B cell (primary cell): Measurements from ENCODE around the gene RPTOR. TPM values are rescaled to one million over a fixed set of nuclear protein-coding genes. Genes with fewer than 3 reads are reported as not detected.

Source experiments
- ATAC-seq: fragments of 200-7000 bp; cut with Tn5 transposase; one replicate; pipeline ENCODE4 v1.10.0; 2021; ENCODE audit warnings: low read depth, mild to moderate bottlenecking, moderate number of reproducible peaks, moderate library complexity
- CTCF ChIA-PET: fragments of 350-600 bp; sonication (Branson Sonifier 250); formaldehyde crosslinking; loops from one replicate; lab custom pipeline; 2021; ENCODE audit warnings: antibody characterized with exemption, inconsistent platforms; lab: Charles Lee
- POLR2A ChIA-PET: fragments of 350-600 bp; sonication (Branson Sonifier 250); formaldehyde crosslinking; loops from one replicate; lab custom pipeline; 2021; ENCODE audit warnings: antibody characterized with exemption; lab: Charles Lee
- DNase-seq: peaks from one replicate; pipeline ENCODE4 v3.0.0; 2013
- H2AFZ ChIP-seq: 2 replicates; pipeline ENCODE4 v1.6.1; 2012; ENCODE audit warnings: mild to moderate bottlenecking, low read depth, low read length; ENCODE audit not compliant: insufficient read depth, poor library complexity, severe bottlenecking
- H3K27ac ChIP-seq, 2 donors: 1 replicate in 1 of 2; 2 replicates in 1 of 2; pipeline ENCODE4 v1.5.1; 2012 to 2013; ENCODE audit warnings: low read length in 2 of 2, mild to moderate bottlenecking in 2 of 2, moderate library complexity in 1 of 2
- H3K27me3 ChIP-seq, 4 experiments: fragments of 200-600 bp in 1 of 4; sonication (generic) in 1 of 4; replicated peaks in 1 of 4; 1 replicate in 2 of 4; 2 replicates in 2 of 4; pipeline versions ENCODE4 v1.6.1 to v1.7.0; 2013 to 2016; ENCODE audit warnings: low read length in 3 of 4, mild to moderate bottlenecking in 2 of 4, mixed read lengths in 1 of 4, moderate library complexity in 1 of 4; ENCODE audit not compliant: insufficient read depth in 4 of 4, control insufficient read depth in 3 of 4; ENCODE audit errors: control extremely low read depth in 1 of 4
- H3K36me3 ChIP-seq, 2 experiments: replicated peaks in 1 of 2; 1 replicate in 1 of 2; 2 replicates in 1 of 2; pipeline versions ENCODE4 v1.6.1 to v1.7.1; 2013; ENCODE audit warnings: low read length in 1 of 2; ENCODE audit not compliant: insufficient read depth in 2 of 2, control insufficient read depth in 1 of 2; ENCODE audit errors: control extremely low read depth in 1 of 2, extremely low read depth in 1 of 2
- H3K4me1 ChIP-seq, 2 donors: fragments of 200-600 bp in 1 of 2; sonication (generic) in 1 of 2; 1 replicate in 1 of 2; 2 replicates in 1 of 2; pipeline versions ENCODE4 v1.5.1 to v1.6.1; 2013 to 2017; ENCODE audit warnings: low read length in 2 of 2; ENCODE audit not compliant: control insufficient read depth in 2 of 2, insufficient read depth in 2 of 2
- H3K4me2 ChIP-seq: replicated peaks from 2 replicates; pipeline ENCODE3; 2012; ENCODE audit warnings: mild to moderate bottlenecking, low read depth, low read length; ENCODE audit not compliant: poor library complexity, severe bottlenecking
- H3K4me3 ChIP-seq, 5 experiments: fragments of 200-600 bp in 1 of 5; sonication (generic) in 1 of 5; 1 replicate in 3 of 5; 2 replicates in 2 of 5; pipeline versions ENCODE4 v1.5.1 to v1.7.0; 2011 to 2016; ENCODE audit warnings: low read length in 4 of 5, mild to moderate bottlenecking in 4 of 5, low read depth in 2 of 5, control low read depth in 1 of 5, moderate library complexity in 1 of 5; ENCODE audit not compliant: insufficient read depth in 1 of 5; ENCODE audit errors: control extremely low read depth in 1 of 5, extremely low read depth in 1 of 5
- H3K79me2 ChIP-seq: fragments of 200-600 bp; sonication (generic); one replicate; pipeline ENCODE4 v1.6.0; 2016; ENCODE audit warnings: low read length; ENCODE audit not compliant: control insufficient read depth, insufficient read depth
- H3K9ac ChIP-seq: fragments of 200-600 bp; sonication (generic); 2 replicates; pipeline ENCODE4 v1.6.1; 2017; ENCODE audit warnings: mild to moderate bottlenecking, low read length, moderate library complexity
- H3K9me3 ChIP-seq, 3 donors: one replicate each; pipeline versions ENCODE4 v1.6.1 to v1.7.1; 2013; ENCODE audit warnings: low read length in 2 of 3; ENCODE audit not compliant: control insufficient read depth in 2 of 3, insufficient read depth in 1 of 3; ENCODE audit errors: control extremely low read depth in 1 of 3
- H4K20me1 ChIP-seq: 2 replicates; pipeline ENCODE4 v1.6.0; 2012; ENCODE audit warnings: mild to moderate bottlenecking, low read length; ENCODE audit not compliant: insufficient read depth, control insufficient read depth, poor library complexity, severe bottlenecking
- H3K27ac Mint-ChIP-seq: one replicate; pipeline ENCODE4 v1.8.0; 2021; ENCODE audit warnings: mixed read lengths
- H3K27me3 Mint-ChIP-seq: one replicate; pipeline ENCODE4 v1.8.0; 2021; ENCODE audit warnings: mixed read lengths
- H3K4me1 Mint-ChIP-seq: one replicate; pipeline ENCODE4 v1.8.0; 2021; ENCODE audit warnings: mixed read lengths
- H3K4me3 Mint-ChIP-seq: one replicate; pipeline ENCODE4 v1.8.0; 2021; ENCODE audit warnings: mixed read lengths
- H3K9me3 Mint-ChIP-seq: one replicate; pipeline ENCODE4 v1.8.0; 2022; ENCODE audit warnings: mixed read lengths; ENCODE audit not compliant: insufficient read depth
- CTCF ChIP-seq: fragments of 200-600 bp; IDR thresholded peaks from one replicate; pipeline ENCODE4 v1.8.0; 2022; ENCODE audit warnings: antibody characterized with exemption, mild to moderate bottlenecking
- EZH2 ChIP-seq: IDR thresholded peaks from 2 replicates; pipeline ENCODE4 v1.6.1; 2012; ENCODE audit warnings: borderline replicate concordance, low read depth, mild to moderate bottlenecking, moderate library complexity, low read length; ENCODE audit not compliant: insufficient read depth, poor library complexity, severe bottlenecking
- WGBS: methylation state at CpG from one replicate; pipeline ENCODE4 v1.1.5; 2013; ENCODE audit warnings: missing lambda C conversion rate; ENCODE audit not compliant: insufficient coverage; 5-methylcytosine and 5-hydroxymethylcytosine counted together
- intact Hi-C: fragments of 100-400 bp; cut with micrococcal nuclease; formaldehyde crosslinking; loops from one replicate; pipeline ENCODE4 v1.10.0; 2022
- polyA plus RNA-seq: library from polyadenylated mRNA; depleted of rRNA; stranded (reverse); fragments of >200 nt; gene quantifications from 2 replicates; pipeline ENCODE4 v1.2.3, GENCODE V29; 2012
- total RNA-seq, 2 donors: library from RNA; stranded (reverse); fragments of 120-200 nt in 1 of 2; gene quantifications; 1 replicate in 1 of 2; 2 replicates in 1 of 2; pipeline versions ENCODE4 v1.2.3 to v1.2.4, GENCODE V29; 2013 to 2022

Gene RPTOR
- total and polyA plus RNA-seq, 2 donors (not counting 1 experiment from before 2014, with no cell fraction given) = 13.4 to 58.8 TPM

DNA sequence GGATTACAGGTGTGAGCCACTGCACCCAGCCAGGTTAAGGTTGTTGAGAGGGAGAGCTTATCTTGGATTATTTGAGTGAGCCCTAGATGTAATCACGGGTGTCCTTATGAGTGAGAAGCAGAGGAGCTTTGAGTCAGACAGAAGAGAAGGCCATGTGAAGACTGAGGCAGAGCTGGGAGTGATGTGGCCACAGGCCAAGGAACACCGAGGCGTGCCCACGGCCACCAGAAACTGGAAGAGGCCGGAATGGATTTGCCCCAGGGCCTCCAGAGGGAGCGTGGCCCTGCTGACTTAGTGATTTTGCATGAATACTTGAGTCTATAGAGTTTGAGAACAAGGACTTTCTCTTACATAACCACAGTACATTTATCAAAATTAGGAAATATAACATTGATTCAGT is 137.7 kb downstream of the RPTOR start:
- no peak overlapping the region for H3K4me2 ChIP-seq
- ChIA-PET CTCF (no interaction called here), POLR2A (no interaction called here)
- H3K79me2 ChIP-seq = peaks cover 36% of the 10 kb centered on the region
- Mint-ChIP-seq H3K27me3 (no peaks in the 10 kb centered on the region), H3K9me3 (no peaks in the 10 kb centered on the region), H3K4me3 (no peak overlapping the region), H3K4me1 (peaks cover 17% of the 10 kb centered on the region), H3K27ac (no peak overlapping the region)
- no peak overlapping the region for H3K27ac ChIP-seq
- H3K27me3 ChIP-seq = no peaks in the 10 kb centered on the region
- DNase-seq = no peak
- peaks cover 3 to 9% of the 10 kb centered on the region in 2 donors for H3K4me1 ChIP-seq
- H4K20me1 ChIP-seq = no peaks in the 10 kb centered on the region
- no peak for ATAC-seq
- no peak overlapping the region for H3K9ac ChIP-seq
- no peak overlapping the region for H3K4me3 ChIP-seq
- TF ChIP-seq EZH2 (no peak), CTCF (no peak)
- H3K36me3 ChIP-seq = peaks cover 1 to 3% of the 10 kb centered on the region in 2 experiments
- no peak overlapping the region for H2AFZ ChIP-seq
- intact Hi-C loops = no loop called here
- H3K9me3 ChIP-seq = no peaks in the 10 kb centered on the region
- WGBS = 100% methylated on average over 6 of the region's 6 CpGs

GRCh38 chr17:80683625-80684104 is 139.0 kb downstream of the RPTOR start:
- no peak overlapping the region for H3K4me3 Mint-ChIP-seq
- no peak overlapping the region for H3K9ac ChIP-seq
- H3K4me2 ChIP-seq = no peak overlapping the region
- H3K27me3 ChIP-seq = no peaks in the 10 kb centered on the region
- intact Hi-C loops = no loop called here
- no peaks in the 10 kb centered on the region for H3K9me3 Mint-ChIP-seq
- 100% methylated on average over 6 of the region's 10 CpGs for WGBS
- H3K27me3 Mint-ChIP-seq = no peaks in the 10 kb centered on the region
- CTCF ChIA-PET = no interaction called here
- POLR2A ChIA-PET = no interaction called here
- peaks cover 45% of the 10 kb centered on the region for H3K79me2 ChIP-seq
- H3K36me3 ChIP-seq = peaks cover 1 to 7% of the 10 kb centered on the region in 2 experiments
- ATAC-seq (no peak), DNase-seq (no peak)
- peaks cover 0 to 3% (median 0%) of the 10 kb centered on the region in 3 donors for H3K9me3 ChIP-seq
- peaks cover 9% of the 10 kb centered on the region for H3K4me1 Mint-ChIP-seq
- no peak overlapping the region for H2AFZ ChIP-seq
- no peak overlapping the region for H3K27ac Mint-ChIP-seq
- peaks cover 7% of the 10 kb centered on the region for H4K20me1 ChIP-seq
- no peak overlapping the region for H3K27ac ChIP-seq
- TF ChIP-seq EZH2 (no peak), CTCF (no peak)
- H3K4me1 ChIP-seq = peaks cover 3 to 9% of the 10 kb centered on the region in 2 donors
- no peak overlapping the region for H3K4me3 ChIP-seq
